Epithelial cell of esophagus (primary cell): Measurements from ENCODE around the gene MRPL33.

Experiments
- DNase-seq: peaks from one replicate; pipeline ENCODE4 v3.0.0; 2010; ENCODE audit warnings: low read depth
- H3K4me3 ChIP-seq: 2 replicates; pipeline ENCODE4 v1.5.1; 2011; ENCODE audit warnings: mild to moderate bottlenecking, low read length, control low read depth
- CTCF ChIP-seq: IDR thresholded peaks from 2 replicates; pipeline ENCODE4 v1.5.1; 2011; ENCODE audit warnings: low read depth, mild to moderate bottlenecking, low read length, control low read depth, inconsistent platforms; ENCODE audit not compliant: insufficient read depth; ENCODE audit errors: missing control alignments

MRPL33 gene

DNA sequence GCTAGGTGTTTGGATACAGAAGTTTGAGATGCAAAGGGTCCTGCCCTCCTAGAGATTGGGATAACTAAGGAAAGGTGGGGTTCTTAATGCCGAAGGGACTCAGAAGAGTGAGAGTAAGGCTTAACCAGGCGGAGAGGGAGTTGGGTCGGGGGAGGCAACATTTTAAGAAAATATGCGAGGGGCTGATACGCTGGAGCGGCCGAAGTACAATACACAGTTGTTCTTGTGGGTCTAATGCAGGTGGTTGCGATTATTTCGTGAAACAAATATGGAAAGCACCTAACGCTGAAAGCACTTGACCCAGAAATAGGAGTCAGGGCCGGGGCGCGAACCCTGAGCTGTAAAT, 344 bp upstream of the MRPL33 start:
- peak overlapping the region; percentile 89 for H3K4me3 ChIP-seq
- TF ChIP-seq CTCF: no peak
- no peak for DNase-seq

DNA sequence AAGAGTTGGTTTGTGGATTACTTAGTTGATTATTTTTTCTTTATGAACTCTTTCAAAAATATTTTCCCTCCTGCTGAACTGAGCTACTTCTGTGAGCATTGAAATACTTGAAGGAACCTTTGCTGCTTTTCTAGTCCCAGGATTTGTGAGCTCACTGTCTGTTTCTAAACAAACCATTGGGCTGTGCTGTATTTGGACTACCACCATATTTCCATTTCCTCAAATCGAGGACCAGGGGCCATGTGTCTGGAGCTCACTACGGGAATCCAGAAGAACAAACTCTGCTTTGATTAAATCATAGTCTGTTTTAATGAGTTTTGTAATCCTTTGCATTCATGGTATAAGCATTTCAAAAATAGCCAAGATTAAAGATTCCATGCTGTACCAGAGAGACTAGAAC, 1.3 kb downstream of the MRPL33 start:
- DNase-seq: no peak
- peak overlapping the region; percentile 89 for H3K4me3 ChIP-seq
- TF ChIP-seq CTCF: no peak

- no peak overlapping the region for H3K4me3 ChIP-seq
- TF ChIP-seq CTCF: no peak
- DNase-seq: no peak
Observed at GRCh38 chr2:27773959-27774358, 2.4 kb downstream of the MRPL33 start.

- H3K4me3 ChIP-seq: no peak overlapping the region
- no peak for TF ChIP-seq CTCF
- DNase-seq: peak; percentile 38
Observed at GRCh38 chr2:27776097-27776496, 4.6 kb downstream of the MRPL33 start.

DNA sequence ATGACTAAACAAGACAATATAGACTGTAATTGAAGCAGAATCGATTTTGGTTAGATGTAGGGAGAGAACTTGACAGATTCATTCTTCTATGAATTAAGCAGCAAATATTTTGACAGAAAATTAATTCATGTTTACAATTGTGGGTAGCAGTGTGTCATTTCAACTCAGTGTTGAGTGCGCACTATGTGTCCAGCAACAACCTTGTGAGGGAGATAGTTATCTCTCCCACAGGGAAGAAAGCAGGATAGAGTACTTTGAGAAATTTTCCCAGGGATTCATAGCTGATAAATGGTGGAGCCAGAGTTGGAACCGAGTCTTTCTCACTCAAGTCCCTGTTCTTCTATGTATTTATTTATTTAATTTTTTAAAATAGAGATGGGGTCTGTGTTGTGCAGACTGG, 5.2 kb downstream of the MRPL33 start:
- no peak overlapping the region for H3K4me3 ChIP-seq
- TF ChIP-seq CTCF: no peak
- DNase-seq: no peak

DNA sequence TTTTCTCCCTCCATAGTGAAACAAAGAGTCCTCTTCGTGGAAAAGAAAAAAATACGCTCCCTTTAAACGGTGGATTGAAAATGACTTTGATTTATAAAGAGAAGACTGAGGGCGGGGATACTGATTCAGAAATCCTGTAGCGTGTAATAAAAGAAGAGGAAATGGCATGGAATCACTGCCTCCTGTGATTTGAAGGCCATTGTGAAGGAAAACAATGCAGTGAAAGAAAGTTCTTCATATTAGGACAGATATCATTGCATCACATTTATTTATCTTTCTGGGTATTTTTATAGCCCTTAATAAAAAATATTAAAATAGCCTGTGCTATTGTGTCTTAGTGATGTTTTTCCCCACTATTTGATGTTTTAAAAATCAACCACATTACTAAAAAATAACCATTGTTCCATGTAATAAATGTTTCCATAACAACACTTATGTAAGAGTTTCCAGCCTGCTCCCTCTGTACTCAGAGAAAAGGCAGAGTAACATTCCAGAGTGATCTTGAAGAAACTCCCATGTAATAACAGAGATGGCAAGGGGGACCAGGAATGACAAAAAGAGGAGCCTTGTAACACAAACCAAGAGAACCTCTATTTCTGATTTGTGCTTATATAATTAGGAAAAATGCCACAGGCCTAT, 8.0 kb downstream of the MRPL33 start:
- no peak for DNase-seq
- TF ChIP-seq CTCF: no peak
- no peak overlapping the region for H3K4me3 ChIP-seq

DNA sequence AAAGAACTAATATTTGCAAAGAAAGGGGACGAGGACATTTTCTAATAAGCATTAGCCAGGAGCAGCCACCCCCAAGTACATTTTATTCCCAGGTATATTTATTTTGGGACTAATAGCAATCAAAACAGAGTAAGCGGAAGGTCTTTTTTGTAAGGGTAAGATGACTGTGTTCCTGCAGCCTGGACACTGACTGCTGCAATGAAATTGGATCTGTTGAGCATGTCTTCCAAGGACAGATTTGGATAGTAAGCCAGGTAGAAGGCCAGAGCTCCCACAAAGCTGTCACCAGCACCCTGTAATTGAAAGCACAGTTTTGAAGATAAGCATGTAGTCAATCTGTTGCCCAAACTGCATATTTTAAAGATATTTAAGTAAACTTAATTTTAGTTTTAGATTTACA, 10.0 kb downstream of the MRPL33 start:
- no peak for DNase-seq
- no peak overlapping the region for H3K4me3 ChIP-seq
- no peak for TF ChIP-seq CTCF
